Right lobe of liver (tissue), 4 donors: ENCODE data around the gene NKAIN2.

ENCODE experiments used
- POLR2A ChIP-seq: fragments of 450-650 bp; IDR thresholded peaks from one replicate; pipeline ENCODE4 v1.6.1; 2017; ENCODE audit warnings: antibody characterized with exemption, mild to moderate bottlenecking
- TF ChIP-seq, protein P1 (sequence below), 4 donors: fragments of 200-600 bp in 3 of 4; fragments of 450-650 bp in 1 of 4; IDR thresholded peaks; one replicate each; pipeline versions ENCODE4 v1.5.1 to v1.8.0; 2016 to 2022; ENCODE audit warnings: antibody characterized with exemption in 4 of 4, mild to moderate bottlenecking in 2 of 4
- donor health status: DM: no; HTN: no; CAD: no.
- donor health status: DM: no; HTN: no; CAD: no.
- donor health status: DM: no; HTN: yes; CAD: no.

GRCh38 chr6:124800222-124800621, 996.6 kb downstream of the NKAIN2 start:
- TF ChIP-seq POLR2A, result no peak
- TF ChIP-seq, protein P1, sequence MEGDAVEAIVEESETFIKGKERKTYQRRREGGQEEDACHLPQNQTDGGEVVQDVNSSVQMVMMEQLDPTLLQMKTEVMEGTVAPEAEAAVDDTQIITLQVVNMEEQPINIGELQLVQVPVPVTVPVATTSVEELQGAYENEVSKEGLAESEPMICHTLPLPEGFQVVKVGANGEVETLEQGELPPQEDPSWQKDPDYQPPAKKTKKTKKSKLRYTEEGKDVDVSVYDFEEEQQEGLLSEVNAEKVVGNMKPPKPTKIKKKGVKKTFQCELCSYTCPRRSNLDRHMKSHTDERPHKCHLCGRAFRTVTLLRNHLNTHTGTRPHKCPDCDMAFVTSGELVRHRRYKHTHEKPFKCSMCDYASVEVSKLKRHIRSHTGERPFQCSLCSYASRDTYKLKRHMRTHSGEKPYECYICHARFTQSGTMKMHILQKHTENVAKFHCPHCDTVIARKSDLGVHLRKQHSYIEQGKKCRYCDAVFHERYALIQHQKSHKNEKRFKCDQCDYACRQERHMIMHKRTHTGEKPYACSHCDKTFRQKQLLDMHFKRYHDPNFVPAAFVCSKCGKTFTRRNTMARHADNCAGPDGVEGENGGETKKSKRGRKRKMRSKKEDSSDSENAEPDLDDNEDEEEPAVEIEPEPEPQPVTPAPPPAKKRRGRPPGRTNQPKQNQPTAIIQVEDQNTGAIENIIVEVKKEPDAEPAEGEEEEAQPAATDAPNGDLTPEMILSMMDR (IDR thresholded peaks at IDR 0.05), result no peak
